B cell (primary cell): ENCODE results near the gene AFG1L. TPM values are rescaled to one million over a fixed set of nuclear protein-coding genes. Genes with fewer than 3 reads are reported as not detected.
"Not testable (repeated sequence)": the region's sequence is repeated elsewhere in the genome, so short reads cannot be mapped to it uniquely, and the experiment has no call there.

ENCODE experiments used
- ATAC-seq: fragments of 200-7000 bp; cut with Tn5 transposase; one replicate; pipeline ENCODE4 v1.10.0; 2021; ENCODE audit warnings: low read depth, mild to moderate bottlenecking, moderate number of reproducible peaks, moderate library complexity
- CTCF ChIA-PET: fragments of 350-600 bp; sonication (Branson Sonifier 250); formaldehyde crosslinking; loops from one replicate; lab custom pipeline; 2021; ENCODE audit warnings: antibody characterized with exemption, inconsistent platforms; lab: Charles Lee
- POLR2A ChIA-PET: fragments of 350-600 bp; sonication (Branson Sonifier 250); formaldehyde crosslinking; loops from one replicate; lab custom pipeline; 2021; ENCODE audit warnings: antibody characterized with exemption; lab: Charles Lee
- DNase-seq: peaks from one replicate; pipeline ENCODE4 v3.0.0; 2013
- H2AFZ ChIP-seq: 2 replicates; pipeline ENCODE4 v1.6.1; 2012; ENCODE audit warnings: mild to moderate bottlenecking, low read depth, low read length; ENCODE audit not compliant: insufficient read depth, poor library complexity, severe bottlenecking
- H3K27ac ChIP-seq, 2 donors: 1 replicate in 1 of 2; 2 replicates in 1 of 2; pipeline ENCODE4 v1.5.1; 2012 to 2013; ENCODE audit warnings: low read length in 2 of 2, mild to moderate bottlenecking in 2 of 2, moderate library complexity in 1 of 2
- H3K27me3 ChIP-seq, 4 experiments: fragments of 200-600 bp in 1 of 4; sonication (generic) in 1 of 4; replicated peaks in 1 of 4; 1 replicate in 2 of 4; 2 replicates in 2 of 4; pipeline versions ENCODE4 v1.6.1 to v1.7.0; 2013 to 2016; ENCODE audit warnings: low read length in 3 of 4, mild to moderate bottlenecking in 2 of 4, mixed read lengths in 1 of 4, moderate library complexity in 1 of 4; ENCODE audit not compliant: insufficient read depth in 4 of 4, control insufficient read depth in 3 of 4; ENCODE audit errors: control extremely low read depth in 1 of 4
- H3K36me3 ChIP-seq, 2 experiments: replicated peaks in 1 of 2; 1 replicate in 1 of 2; 2 replicates in 1 of 2; pipeline versions ENCODE4 v1.6.1 to v1.7.1; 2013; ENCODE audit warnings: low read length in 1 of 2; ENCODE audit not compliant: insufficient read depth in 2 of 2, control insufficient read depth in 1 of 2; ENCODE audit errors: control extremely low read depth in 1 of 2, extremely low read depth in 1 of 2
- H3K4me1 ChIP-seq, 2 donors: fragments of 200-600 bp in 1 of 2; sonication (generic) in 1 of 2; 1 replicate in 1 of 2; 2 replicates in 1 of 2; pipeline versions ENCODE4 v1.5.1 to v1.6.1; 2013 to 2017; ENCODE audit warnings: low read length in 2 of 2; ENCODE audit not compliant: control insufficient read depth in 2 of 2, insufficient read depth in 2 of 2
- H3K4me2 ChIP-seq: replicated peaks from 2 replicates; pipeline ENCODE3; 2012; ENCODE audit warnings: mild to moderate bottlenecking, low read depth, low read length; ENCODE audit not compliant: poor library complexity, severe bottlenecking
- H3K4me3 ChIP-seq, 5 experiments: fragments of 200-600 bp in 1 of 5; sonication (generic) in 1 of 5; 1 replicate in 3 of 5; 2 replicates in 2 of 5; pipeline versions ENCODE4 v1.5.1 to v1.7.0; 2011 to 2016; ENCODE audit warnings: low read length in 4 of 5, mild to moderate bottlenecking in 4 of 5, low read depth in 2 of 5, control low read depth in 1 of 5, moderate library complexity in 1 of 5; ENCODE audit not compliant: insufficient read depth in 1 of 5; ENCODE audit errors: control extremely low read depth in 1 of 5, extremely low read depth in 1 of 5
- H3K79me2 ChIP-seq: fragments of 200-600 bp; sonication (generic); one replicate; pipeline ENCODE4 v1.6.0; 2016; ENCODE audit warnings: low read length; ENCODE audit not compliant: control insufficient read depth, insufficient read depth
- H3K9ac ChIP-seq: fragments of 200-600 bp; sonication (generic); 2 replicates; pipeline ENCODE4 v1.6.1; 2017; ENCODE audit warnings: mild to moderate bottlenecking, low read length, moderate library complexity
- H3K9me3 ChIP-seq, 3 donors: one replicate each; pipeline versions ENCODE4 v1.6.1 to v1.7.1; 2013; ENCODE audit warnings: low read length in 2 of 3; ENCODE audit not compliant: control insufficient read depth in 2 of 3, insufficient read depth in 1 of 3; ENCODE audit errors: control extremely low read depth in 1 of 3
- H4K20me1 ChIP-seq: 2 replicates; pipeline ENCODE4 v1.6.0; 2012; ENCODE audit warnings: mild to moderate bottlenecking, low read length; ENCODE audit not compliant: insufficient read depth, control insufficient read depth, poor library complexity, severe bottlenecking
- H3K27ac Mint-ChIP-seq: one replicate; pipeline ENCODE4 v1.8.0; 2021; ENCODE audit warnings: mixed read lengths
- H3K27me3 Mint-ChIP-seq: one replicate; pipeline ENCODE4 v1.8.0; 2021; ENCODE audit warnings: mixed read lengths
- H3K4me1 Mint-ChIP-seq: one replicate; pipeline ENCODE4 v1.8.0; 2021; ENCODE audit warnings: mixed read lengths
- H3K4me3 Mint-ChIP-seq: one replicate; pipeline ENCODE4 v1.8.0; 2021; ENCODE audit warnings: mixed read lengths
- H3K9me3 Mint-ChIP-seq: one replicate; pipeline ENCODE4 v1.8.0; 2022; ENCODE audit warnings: mixed read lengths; ENCODE audit not compliant: insufficient read depth
- CTCF ChIP-seq: fragments of 200-600 bp; IDR thresholded peaks from one replicate; pipeline ENCODE4 v1.8.0; 2022; ENCODE audit warnings: antibody characterized with exemption, mild to moderate bottlenecking
- EZH2 ChIP-seq: IDR thresholded peaks from 2 replicates; pipeline ENCODE4 v1.6.1; 2012; ENCODE audit warnings: borderline replicate concordance, low read depth, mild to moderate bottlenecking, moderate library complexity, low read length; ENCODE audit not compliant: insufficient read depth, poor library complexity, severe bottlenecking
- WGBS: methylation state at CpG from one replicate; pipeline ENCODE4 v1.1.5; 2013; ENCODE audit warnings: missing lambda C conversion rate; ENCODE audit not compliant: insufficient coverage; 5-methylcytosine and 5-hydroxymethylcytosine counted together
- intact Hi-C: fragments of 100-400 bp; cut with micrococcal nuclease; formaldehyde crosslinking; loops from one replicate; pipeline ENCODE4 v1.10.0; 2022
- polyA minus RNA-seq: library from RNA; depleted of rRNA, polyadenylated mRNA; stranded (reverse); fragments of >200 nt; gene quantifications from 2 replicates; pipeline ENCODE4 v1.2.3, GENCODE V29; 2012
- polyA plus RNA-seq: library from polyadenylated mRNA; depleted of rRNA; stranded (reverse); fragments of >200 nt; gene quantifications from 2 replicates; pipeline ENCODE4 v1.2.3, GENCODE V29; 2012
- total RNA-seq, 2 donors: library from RNA; stranded (reverse); fragments of 120-200 nt in 1 of 2; gene quantifications; 1 replicate in 1 of 2; 2 replicates in 1 of 2; pipeline versions ENCODE4 v1.2.3 to v1.2.4, GENCODE V29; 2013 to 2022

The AFG1L gene
- total RNA-seq, result 14.2 and 14.4 TPM in 2 replicates
- 6.6 TPM for total RNA-seq (2013)
- 1.7 and 1.8 TPM in 2 replicates for polyA plus RNA-seq
- 1.9 and 2.1 TPM in 2 replicates for polyA minus RNA-seq

GRCh38 chr6:108294727-108295625 lies at the start of gene AFG1L:
Gene AFG1L (plus strand): TSS chr6:108295054. CDS start chr6:108295080, 26 bp downstream.
- Histone ChIP-seq H3K27ac (peak within 1 kb of the TSS; percentile 91 to 98), H3K4me3 (peak within 1 kb of the TSS; percentile 84 to 98 (median 95)), H3K27me3 (no peaks in the 10 kb centered on the region), H3K4me1 (peaks cover 12 to 16% of the 10 kb centered on the region in 2 donors), H3K9ac (peak within 1 kb of the TSS; percentile 90), H3K4me2 (peak within 1 kb of the TSS; percentile 89), H4K20me1 (no peaks in the 10 kb centered on the region), H2AFZ (peak within 1 kb of the TSS; percentile 99), H3K79me2 (peaks cover 15% of the 10 kb centered on the region), H3K36me3 (no peaks in the 10 kb centered on the region), H3K9me3 (peaks cover 0 to 4% (median 0%) of the 10 kb centered on the region in 3 donors)
- 2% methylated on average over 41 of the region's 46 CpGs for WGBS
- Mint-ChIP-seq H3K27ac (peak within 1 kb of the TSS; percentile 97), H3K4me3 (peak within 1 kb of the TSS; percentile 97), H3K9me3 (no peaks in the 10 kb centered on the region), H3K27me3 (no peaks in the 10 kb centered on the region), H3K4me1 (peaks cover 33% of the 10 kb centered on the region)
- TF ChIP-seq EZH2, result no peak
- no peak for TF ChIP-seq CTCF
- intact Hi-C loops, result loop anchor here (1.0 to 10.0 kb wide), 3 partner anchors 34 to 220 kb away; partner anchors contain the start of genes OSTM1 and SNX3
- peak; percentile 93 for DNase-seq
- POLR2A ChIA-PET, result interaction anchor here (0.6 to 3.2 kb wide), 5 partner anchors 15 to 835 kb away, joined by 3 to 35 read pairs (median 4); partner anchors contain the start of genes PDSS2 and SNX3
- CTCF ChIA-PET, result interaction anchor here (0.6 to 2.3 kb wide), 4 partner anchors 12 to 74 kb away, joined by 3 to 12 read pairs (median 4); partner anchors contain the start of gene SNX3
- ATAC-seq, result peak; percentile 90

- DNase-seq, H3K4me3 Mint-ChIP-seq, H2AFZ ChIP-seq, H3K27me3 ChIP-seq, H3K9me3 Mint-ChIP-seq, H3K27me3 Mint-ChIP-seq, H3K9me3 ChIP-seq, H3K4me2 ChIP-seq, ATAC-seq, CTCF ChIA-PET, H3K27ac ChIP-seq, H3K27ac Mint-ChIP-seq, H3K4me3 ChIP-seq, H3K9ac ChIP-seq, intact Hi-C loops: not testable (repeated sequence)
- Histone ChIP-seq H4K20me1 (peaks cover 98% of the 10 kb centered on the region), H3K36me3 (peaks cover 5 to 50% of the 10 kb centered on the region in 2 experiments), H3K79me2 (peaks cover 99% of the 10 kb centered on the region), H3K4me1 (peaks cover 20 to 23% of the 10 kb centered on the region in 2 donors)
- POLR2A ChIA-PET, result interaction anchor here (0.6 kb wide), 1 partner anchor 307 kb away, joined by 4 read pairs; no protein-coding TSS in a partner anchor
- peaks cover 65% of the 10 kb centered on the region for H3K4me1 Mint-ChIP-seq
- WGBS, result 98% methylated on average over 4 of the region's 7 CpGs
These were observed 49.8 kb upstream of the AFG1L start for GRCh38 chr6:108245095-108245494.
